K562 (cell line): ENCODE measurements around the gene NAPB. TPM values are rescaled to one million over a fixed set of nuclear protein-coding genes. Genes with fewer than 3 reads are reported as not detected.

Experiments used
- ATAC-seq: fragments of 200-7000 bp; cut with Tn5 transposase; 3 replicates; pipeline ENCODE4 v1.9.1; 2020; ENCODE audit warnings: moderate library complexity
- BruUV-seq: library from RNA; stranded (reverse); fragments of 400-500 nt; replicated peaks from 2 replicates; lab custom pipeline; 2021; lab: Mats Ljungman, UMichigan
- CTCF ChIA-PET: fragments of 300-600 bp; formaldehyde crosslinking; extraction: SDS; loops from one replicate; lab custom pipeline; 2021; ENCODE audit warnings: low intra/inter-chr PET ratio; lab: Yijun Ruan, JAX
- POLR2A ChIA-PET: fragments of 300-600, 350-650 bp; sonication (Branson Sonifier 250); formaldehyde crosslinking; extraction: SDS; loops from one replicate; lab custom pipeline; 2021; ENCODE audit warnings: antibody characterized with exemption, inconsistent platforms; lab: Yijun Ruan, JAX
- DNase-seq, 4 experiments: peaks; one replicate each; pipeline versions ENCODE4 v3.0.0 to v3.0.0-alpha.2; 2011 to 2018; ENCODE audit warnings: low spot score in 3 of 4, mixed read lengths in 3 of 4; ENCODE audit errors: extremely low read depth in 1 of 4
- FAIRE-seq: peaks from 2 replicates; lab custom pipeline; 2011; peaks lifted over from hg19 to GRCh38; lab: Jason Lieb, UNC
- H2AFZ ChIP-seq: 2 replicates; pipeline ENCODE4 v1.6.0; 2011; ENCODE audit warnings: low read depth, low read length, control low read depth, inconsistent platforms
- H3K27ac ChIP-seq: fragments of 200-600 bp; 3 replicates; pipeline ENCODE4 v1.8.0; 2011; ENCODE audit warnings: low read depth, mild to moderate bottlenecking, control low read depth, inconsistent platforms, low read length, moderate library complexity, mixed read lengths; ENCODE audit errors: extremely low read depth
- H3K27me3 ChIP-seq, 2 experiments: fragments of 300-600 bp in 1 of 2; 2 replicates in 1 of 2; 3 replicates in 1 of 2; pipeline versions ENCODE4 v1.6.0 to v1.8.0; 2011; ENCODE audit warnings: inconsistent platforms in 2 of 2, low read length in 2 of 2, mild to moderate bottlenecking in 1 of 2, mixed read lengths in 1 of 2, moderate library complexity in 1 of 2; ENCODE audit not compliant: control insufficient read depth in 2 of 2, insufficient read depth in 2 of 2
- H3K36me3 ChIP-seq: fragments of 300-600 bp; 3 replicates; pipeline ENCODE4 v1.8.0; 2011; ENCODE audit warnings: mild to moderate bottlenecking, low read length, inconsistent platforms; ENCODE audit not compliant: control insufficient read depth, insufficient read depth
- H3K4me1 ChIP-seq, 2 experiments: fragments of 200-600 bp in 1 of 2; replicated peaks in 1 of 2; 2 replicates in 1 of 2; 3 replicates in 1 of 2; pipeline versions ENCODE4 v1.5.1 to v1.8.0; 2011; ENCODE audit warnings: inconsistent platforms in 2 of 2, low read length in 2 of 2, mild to moderate bottlenecking in 1 of 2, mixed read lengths in 1 of 2, moderate library complexity in 1 of 2; ENCODE audit not compliant: control insufficient read depth in 2 of 2, insufficient read depth in 2 of 2
- H3K4me2 ChIP-seq: 2 replicates; pipeline ENCODE4 v1.6.1; 2011; ENCODE audit warnings: low read length, control low read depth, inconsistent platforms, mixed read lengths; ENCODE audit not compliant: insufficient read depth
- H3K4me3 ChIP-seq: fragments of 200-600 bp; sonication (generic), shearing (Covaris generic); 2 replicates; pipeline ENCODE4 v1.5.1; 2016; ENCODE audit warnings: control low read depth, inconsistent platforms
- H3K79me2 ChIP-seq: fragments of 200-600 bp; 3 replicates; pipeline ENCODE4 v1.8.0; 2011; ENCODE audit warnings: low read length, inconsistent platforms; ENCODE audit not compliant: control insufficient read depth, insufficient read depth
- H3K9ac ChIP-seq, 2 experiments: 2 replicates each; pipeline versions ENCODE4 v1.6.0 to v1.6.1; 2011; ENCODE audit warnings: low read depth in 2 of 2, low read length in 2 of 2, control low read depth in 1 of 2, inconsistent platforms in 1 of 2, mild to moderate bottlenecking in 1 of 2, mixed read lengths in 1 of 2; ENCODE audit not compliant: insufficient read depth in 1 of 2
- H3K9me1 ChIP-seq: one replicate; pipeline ENCODE4 v1.6.0; 2011; ENCODE audit warnings: inconsistent platforms, mild to moderate bottlenecking, low read length, moderate library complexity; ENCODE audit not compliant: control insufficient read depth, insufficient read depth
- H3K9me3 ChIP-seq: replicated peaks from 2 replicates; pipeline ENCODE4 v1.5.1; 2011; ENCODE audit warnings: low read depth, low read length, inconsistent platforms; ENCODE audit not compliant: control insufficient read depth, insufficient read depth
- H4K20me1 ChIP-seq: replicated peaks from 2 replicates; pipeline ENCODE4 v1.6.1; 2011; ENCODE audit warnings: low read length, inconsistent platforms, mixed read lengths; ENCODE audit not compliant: control insufficient read depth, insufficient read depth
- CHAMP1 ChIP-seq: fragments of 450-650 bp; IDR thresholded peaks from 2 replicates; pipeline ENCODE4 v1.6.1; 2016; ENCODE audit warnings: mild to moderate bottlenecking
- FOXO4 ChIP-seq: fragments of 450-650 bp; formaldehyde crosslinking; IDR thresholded peaks from 2 replicates; pipeline ENCODE4 v1.4.0; 2020; ENCODE audit warnings: mild to moderate bottlenecking, moderate library complexity
- TAL1 ChIP-seq: fragments of 450-650 bp; IDR thresholded peaks from 2 replicates; pipeline ENCODE4 v1.6.1; 2016; ENCODE audit warnings: mild to moderate bottlenecking
- ZNF134 ChIP-seq: fragments of 250-450 bp; sonication (Bioruptor Pico); conservative IDR thresholded peaks from 2 replicates; pipeline ENCODE4 v1.4.0; 2020
- WGBS: fragments of 100-300 bp; shearing (Covaris generic); methylation state at CpG from one replicate; pipeline ENCODE4 v1.1.6; 2016; ENCODE audit warnings: low coverage, mixed read lengths; ENCODE audit not compliant: insufficient coverage; ENCODE audit errors: missing lambda C conversion rate; 5-methylcytosine and 5-hydroxymethylcytosine counted together
- in situ Hi-C: fragments of 300-500 bp; cut with MboI; formaldehyde crosslinking; loops from 4 replicates; pipeline ENCODE4 v1.15.0; 2018; ENCODE audit warnings: inconsistent platforms, mixed read lengths
- intact Hi-C: fragments of 100-400 bp; cut with micrococcal nuclease; formaldehyde crosslinking; loops from 2 replicates; pipeline ENCODE4 v1.14.2; 2022
- polyA plus RNA-seq, 8 experiments: library from polyadenylated mRNA; depleted of rRNA in 4 of 8; stranded (reverse) in 5 of 8; unstranded in 3 of 8; fragments of >200 nt; fragmentation: Nextera tagmentation in 2 of 8; fragmentation: Illumina TruSeq in 1 of 8; extraction: Ambion mirVana in 2 of 8; extraction: Trizol in 1 of 8; gene quantifications; 2 replicates each; pipeline versions ENCODE4 v1.2.1 to v1.2.3, GENCODE V29; 2011 to 2014; ENCODE audit warnings: inconsistent platforms in 1 of 8, missing spikeins in 1 of 8
- total RNA-seq, 7 experiments: library from RNA; depleted of rRNA in 6 of 7; stranded (reverse); fragments of >200 nt in 6 of 7; fragmentation: Illumina TruSeq in 2 of 7; extraction: Trizol in 2 of 7; gene quantifications; 2 replicates each; pipeline versions ENCODE4 v1.2.1 to v1.2.3, GENCODE V29; 2011 to 2021; ENCODE audit warnings: low replicate concordance in 1 of 7

The NAPB gene
- total and polyA plus RNA-seq, 9 of the 15 experiments (the other 6 are each of a cell fraction or from before 2014, with no cell fraction given): 1.4 to 7.7 (median 5.2) TPM

- no peak overlapping the region for H3K27ac ChIP-seq
- in situ Hi-C loops: no loop called here
- peaks cover 29% of the 10 kb centered on the region; the same call in 2 of the 3 replicates for H3K36me3 ChIP-seq
- BruUV-seq: no TSS peak
- no peaks in the 10 kb centered on the region for H3K4me1 ChIP-seq
- ATAC-seq: no peak
- no peak overlapping the region for H2AFZ ChIP-seq
- H3K79me2 ChIP-seq: peaks cover 56% of the 10 kb centered on the region
- ChIA-PET CTCF (no interaction called here), POLR2A (interaction anchor here (1.0 to 1.2 kb wide), 2 partner anchors 14 to 16 kb away, joined by 4 to 5 read pairs; no protein-coding TSS in a partner anchor)
- no peaks in the 10 kb centered on the region for H3K9me3 ChIP-seq
- DNase-seq: no peak
- intact Hi-C loops: no loop called here
- H3K9me1 ChIP-seq: no peaks in the 10 kb centered on the region
- no peak overlapping the region for H3K4me3 ChIP-seq
- FAIRE-seq: no peak
- 79% methylated on average over 3 of the region's 3 CpGs for WGBS
- no peak overlapping the region for H3K9ac ChIP-seq
- H4K20me1 ChIP-seq: no peaks in the 10 kb centered on the region
- TF ChIP-seq TAL1 (no peak), ZNF134 (CRISPR knock-in tag) (no peak), CHAMP1 (no peak), FOXO4 (CRISPR knock-in tag) (no peak)
- no peak overlapping the region for H3K4me2 ChIP-seq
- H3K27me3 ChIP-seq: no peaks in the 10 kb centered on the region
Measured at GRCh38 chr20:23404196-23404595, 17.1 kb downstream of the NAPB start.
